NCI-H1694 (cell line): ENCODE results near the gene GLRB.
A peak's percentile ranks its signal among the peaks of the same experiment; 100 is the strongest.
"Not testable (repeated sequence)": the region's sequence is repeated elsewhere in the genome, so short reads cannot be mapped to it uniquely, and the experiment has no call there.

Experiments
- DNase-seq: peaks from one replicate; lab custom pipeline; 2025; lab: John Stamatoyannopoulos, UW

GLRB gene

GRCh38 chr4:157128395-157128794 is 52.4 kb downstream of the GLRB start:
- no peak for DNase-seq

GRCh38 chr4:157141976-157142375 is 66.0 kb downstream of the GLRB start:
- DNase-seq = no peak

- no peak for DNase-seq
These were observed 67.4 kb downstream of the GLRB start for GRCh38 chr4:157143369-157143768.

- DNase-seq = no peak
These were observed 75.8 kb downstream of the GLRB start for GRCh38 chr4:157151711-157152110.

- no peak for DNase-seq
These were observed 90.1 kb downstream of the GLRB start for GRCh38 chr4:157165935-157166610.

- no peak for DNase-seq
These were observed 94.4 kb downstream of the GLRB start for GRCh38 chr4:157170321-157170720.

- peak; percentile 1 for DNase-seq
These were observed 96.1 kb downstream of the GLRB start for GRCh38 chr4:157172011-157172410.

GRCh38 chr4:157180268-157180667 is 104.3 kb downstream of the GLRB start:
- not testable (repeated sequence) for DNase-seq

- DNase-seq = no peak
These were observed 108.3 kb downstream of the GLRB start for GRCh38 chr4:157184300-157184699.

- no peak for DNase-seq
These were observed 109.4 kb downstream of the GLRB start for GRCh38 chr4:157185363-157185762.

GRCh38 chr4:157195374-157195773 is 119.4 kb downstream of the GLRB start:
- no peak for DNase-seq

- DNase-seq = no peak
These were observed 120.1 kb downstream of the GLRB start for GRCh38 chr4:157196046-157196445.

GRCh38 chr4:157204634-157205244 is 128.8 kb downstream of the GLRB start:
- DNase-seq = no peak

GRCh38 chr4:157217708-157218107 is 141.8 kb downstream of the GLRB start:
- peak; percentile 11 for DNase-seq

- DNase-seq = no peak
These were observed 143.9 kb downstream of the GLRB start for GRCh38 chr4:157219711-157220370.

GRCh38 chr4:157220371-157220881 is 144.5 kb downstream of the GLRB start, which contains the start of gene GRIA2:
GRIA2 (plus strand) TSS chr4:157220728; CDS start chr4:157221043, 315 bp downstream.
- peak; percentile 33 for DNase-seq

GRCh38 chr4:157221426-157221894 is 145.5 kb downstream of the GLRB start:
- no peak for DNase-seq
